HCT116 (cell line): Measurements from ENCODE around the gene AMDHD1. TPM values are rescaled to one million over a fixed set of nuclear protein-coding genes. Genes with fewer than 3 reads are reported as not detected.
A peak's percentile ranks its signal among the peaks of the same experiment; 100 is the strongest.

Source experiments
- ATAC-seq: fragments of 200-7000 bp; cut with Tn5 transposase; 2 replicates; pipeline ENCODE4 v1.9.1; 2020; ENCODE audit warnings: mild to moderate bottlenecking, moderate library complexity
- BruUV-seq: library from RNA; stranded (reverse); fragments of 400-500 nt; replicated peaks from 2 replicates; lab custom pipeline; 2021; lab: Mats Ljungman, UMichigan
- CTCF ChIA-PET: fragments of 300-600 bp; sonication (Branson Sonifier 250); formaldehyde crosslinking; loops from one replicate; lab custom pipeline; 2021; ENCODE audit warnings: antibody characterized with exemption; lab: Charles Lee
- POLR2A ChIA-PET: fragments of 300-600, 350-600 bp; sonication (Branson Sonifier 250); formaldehyde crosslinking; loops from one replicate; lab custom pipeline; 2021; ENCODE audit warnings: antibody characterized with exemption; lab: Charles Lee
- RAD21 ChIA-PET, 2 experiments: fragments of 300-600 bp; sonication (Branson Sonifier 250); formaldehyde crosslinking; loops; one replicate each; lab custom pipeline; 2023; ENCODE audit warnings: low total read pairs in 2 of 2; ENCODE audit not compliant: uncharacterized antibody in 2 of 2, unreplicated experiment in 2 of 2, low non-redundant PET in 1 of 2; lab: Charles Lee
- DNase-seq: peaks from one replicate; pipeline ENCODE4 v3.0.0-alpha.2; 2010; ENCODE audit warnings: low read depth, low spot score
- H2AFZ ChIP-seq: fragments of 200-600 bp; shearing (Covaris generic), sonication (generic); 2 replicates; pipeline ENCODE4 v1.6.1; 2017; ENCODE audit warnings: low read depth, mixed run types, mixed read lengths, antibody characterized with exemption, low read length; ENCODE audit not compliant: poor library complexity, severe bottlenecking
- H3K27ac ChIP-seq: 2 replicates; pipeline ENCODE4 v1.5.1; 2012; ENCODE audit warnings: low read depth, low read length
- H3K27me3 ChIP-seq: fragments of 200-600 bp; sonication (generic); 2 replicates; pipeline ENCODE4 v1.6.1; 2016; ENCODE audit warnings: mixed run types, low read length, mixed read lengths; ENCODE audit not compliant: insufficient read depth
- H3K36me3 ChIP-seq, 2 experiments: fragments of 200-500 bp in 1 of 2; fragments of 200-600 bp in 1 of 2; sonication (Bioruptor generic) in 1 of 2; sonication (generic) in 1 of 2; 2 replicates each; pipeline versions ENCODE4 v1.5.1 to v1.6.1; 2014 to 2016; ENCODE audit warnings: low read length in 2 of 2, inconsistent platforms in 1 of 2, mixed read lengths in 1 of 2, mixed run types in 1 of 2; ENCODE audit not compliant: insufficient read depth in 2 of 2, control insufficient read depth in 1 of 2
- H3K4me1 ChIP-seq, 2 experiments: fragments of 200-600 bp in 1 of 2; sonication (generic) in 1 of 2; 2 replicates each; pipeline versions ENCODE4 v1.5.1 to v1.6.1; 2012 to 2017; ENCODE audit warnings: low read length in 2 of 2, inconsistent platforms in 1 of 2, mild to moderate bottlenecking in 1 of 2, mixed read lengths in 1 of 2, mixed run types in 1 of 2, moderate library complexity in 1 of 2; ENCODE audit not compliant: insufficient read depth in 2 of 2, control insufficient read depth in 1 of 2
- H3K4me2 ChIP-seq: fragments of 200-600 bp; sonication (generic); 2 replicates; pipeline ENCODE4 v1.6.1; 2017; ENCODE audit warnings: mixed run types, low read length, mixed read lengths
- H3K4me3 ChIP-seq, 2 experiments: fragments of 200-600 bp in 1 of 2; sonication (generic) in 1 of 2; replicated peaks in 1 of 2; 2 replicates each; pipeline ENCODE4 v1.5.1; 2011 to 2016; ENCODE audit warnings: low read length in 2 of 2, control low read depth in 1 of 2, low read depth in 1 of 2, mild to moderate bottlenecking in 1 of 2, mixed read lengths in 1 of 2, mixed run types in 1 of 2
- H3K79me2 ChIP-seq: fragments of 200-600 bp; sonication (generic); 2 replicates; pipeline ENCODE4 v1.6.1; 2017; ENCODE audit warnings: mild to moderate bottlenecking, mixed run types, low read length, moderate library complexity, mixed read lengths; ENCODE audit not compliant: insufficient read depth
- H3K9ac ChIP-seq: fragments of 200-600 bp; sonication (generic); 2 replicates; pipeline ENCODE4 v1.6.1; 2016; ENCODE audit warnings: low read length, mixed read lengths
- H3K9me2 ChIP-seq: fragments of 200-600 bp; sonication (generic), shearing (Covaris generic); 2 replicates; pipeline ENCODE4 v1.6.1; 2017; ENCODE audit warnings: mixed run types, mild to moderate bottlenecking, moderate library complexity; ENCODE audit not compliant: insufficient read depth
- H3K9me3 ChIP-seq, 2 experiments: fragments of 200-500 bp in 1 of 2; fragments of 200-600 bp in 1 of 2; sonication (Bioruptor generic) in 1 of 2; sonication (generic) in 1 of 2; 2 replicates each; pipeline ENCODE4 v1.6.1; 2014 to 2017; ENCODE audit warnings: low read length in 2 of 2, mixed read lengths in 2 of 2, inconsistent platforms in 1 of 2, low read depth in 1 of 2, mild to moderate bottlenecking in 1 of 2, mixed run types in 1 of 2, moderate library complexity in 1 of 2; ENCODE audit not compliant: control insufficient read depth in 1 of 2, insufficient read depth in 1 of 2
- H4K20me1 ChIP-seq: fragments of 200-600 bp; sonication (generic), shearing (Covaris generic); 2 replicates; pipeline ENCODE4 v1.6.1; 2017; ENCODE audit warnings: mixed run types, mild to moderate bottlenecking, moderate library complexity; ENCODE audit not compliant: insufficient read depth
- CEBPB ChIP-seq: IDR thresholded peaks from 2 replicates; pipeline ENCODE4 v1.6.1; 2012; ENCODE audit warnings: low read depth
- CTCF ChIP-seq, 3 experiments: fragments of 200-600 bp in 1 of 3; sonication (generic) in 1 of 3; IDR thresholded peaks in 2 of 3; conservative IDR thresholded peaks in 1 of 3; 2 replicates each; pipeline ENCODE4 v1.5.1; 2012 to 2017; ENCODE audit warnings: low read depth in 2 of 3, low read length in 2 of 3, antibody characterized with exemption in 1 of 3, borderline replicate concordance in 1 of 3, control low read depth in 1 of 3, mild to moderate bottlenecking in 1 of 3, mixed read lengths in 1 of 3, mixed run types in 1 of 3, moderate library complexity in 1 of 3; ENCODE audit not compliant: insufficient read depth in 1 of 3
- POLR2AphosphoS5 ChIP-seq: IDR thresholded peaks from 2 replicates; pipeline ENCODE4 v1.6.1; 2011; ENCODE audit warnings: mild to moderate bottlenecking, low read depth, low read length, moderate library complexity
- REST ChIP-seq: IDR thresholded peaks from 2 replicates; pipeline ENCODE4 v1.6.1; 2012; ENCODE audit warnings: low read depth
- SIN3A ChIP-seq: IDR thresholded peaks from 2 replicates; pipeline ENCODE4 v1.6.1; 2012; ENCODE audit warnings: low read depth
- TCF7L2 ChIP-seq: IDR thresholded peaks from 2 replicates; pipeline ENCODE4 v1.7.0; 2011; ENCODE audit warnings: borderline replicate concordance, inconsistent platforms; ENCODE audit not compliant: insufficient read depth, insufficient read length; ENCODE audit errors: extremely low read depth
- intact Hi-C: fragments of 100-400 bp; cut with micrococcal nuclease; formaldehyde crosslinking; loops from 2 replicates; pipeline ENCODE4 v1.10.0; 2022
- total RNA-seq: library from RNA; stranded (reverse); gene quantifications from one replicate; pipeline ENCODE4 v1.2.1, GENCODE V29; 2021; ENCODE audit not compliant: unreplicated experiment

Gene AMDHD1
- total RNA-seq, 1 experiment from 2014 or later: 3.0 TPM

- Histone ChIP-seq H3K27me3 (0 out of 2 replicates have a peak, but pooled peaks cover 6% of the 10 kb centered on the region), H3K4me1 (peaks cover 4 to 8% of the 10 kb centered on the region in 2 experiments; a peak in 3 of 4 replicates), H3K4me3 (peak overlapping the region; percentile 76 to 89), H3K27ac (peak overlapping the region; percentile 80), H3K9me2 (no peaks in the 10 kb centered on the region), H3K9ac (peak overlapping the region; percentile 81), H3K4me2 (peak overlapping the region; percentile 91), H2AFZ (peak overlapping the region; percentile 99), H3K79me2 (no peaks in the 10 kb centered on the region), H3K36me3 (no peaks in the 10 kb centered on the region), H4K20me1 (no peaks in the 10 kb centered on the region), H3K9me3 (no peaks in the 10 kb centered on the region)
- ATAC-seq (peak; percentile 1; the same call in 1 of the 2 replicates), DNase-seq (no peak)
- ChIA-PET RAD21 (no interaction called here), POLR2A (interaction anchor here (0.6 to 2.5 kb wide), 4 partner anchors 9 to 257 kb away, joined by 3 to 11 read pairs (median 3); no protein-coding TSS in a partner anchor), CTCF (interaction anchor here (0.7 to 1.5 kb wide), 3 partner anchors 12 to 57 kb away, joined by 3 to 8 read pairs (median 4); no protein-coding TSS in a partner anchor)
- TF ChIP-seq POLR2AphosphoS5: no peak
- no peak for TF ChIP-seq REST
- TF ChIP-seq TCF7L2: no peak
- TF ChIP-seq CTCF (IDR thresholded peaks at IDR 0.05 in 2 of 3, conservative IDR thresholded peaks at IDR 0.05 in 1 of 3; ENCODE audit: borderline replicate concordance in 1 of 3, insufficient read depth in 1 of 3, low read depth in 2 of 3, low read length in 2 of 3): no peak
- TF ChIP-seq CEBPB: no peak
- TF ChIP-seq SIN3A: peak; percentile 17; the same call in 1 of the 2 replicates
- BruUV-seq: TSS peak; percentile 81
- intact Hi-C loops: no loop called here
Observed at GRCh38 chr12:95942101-95942523, 1.0 kb upstream of the AMDHD1 start.
